MM.1S (cell line): ENCODE results near the gene ZBTB32.

Experiments used
- DNase-seq: peaks from one replicate; pipeline ENCODE4 v3.0.0-alpha.2; 2015
- H2AFZ ChIP-seq: fragments of 300-600 bp; sonication (generic); 2 replicates; pipeline ENCODE4 v1.6.0; 2016; ENCODE audit warnings: antibody characterized with exemption, low read length
- H3F3A ChIP-seq: fragments of 300-600 bp; sonication (generic); 2 replicates; pipeline ENCODE4 v1.6.1; 2016; ENCODE audit warnings: mild to moderate bottlenecking, antibody characterized with exemption, low read length, moderate library complexity, mixed read lengths; ENCODE audit not compliant: insufficient read depth
- H3K27ac ChIP-seq: fragments of 300-600 bp; sonication (generic); 2 replicates; pipeline ENCODE4 v1.5.1; 2016; ENCODE audit warnings: mild to moderate bottlenecking, low read length
- H3K27me3 ChIP-seq: fragments of 300-600 bp; sonication (generic); replicated peaks from 2 replicates; pipeline ENCODE4 v1.6.0; 2016; ENCODE audit warnings: low read length; ENCODE audit not compliant: insufficient read depth
- H3K36me3 ChIP-seq: fragments of 300-600 bp; sonication (generic); replicated peaks from 2 replicates; pipeline ENCODE4 v1.6.1; 2016; ENCODE audit warnings: mild to moderate bottlenecking, low read length, mixed read lengths; ENCODE audit not compliant: insufficient read depth
- H3K4me1 ChIP-seq: fragments of 300-600 bp; sonication (generic); 2 replicates; pipeline ENCODE4 v1.6.1; 2016; ENCODE audit warnings: low read length, mixed read lengths
- H3K4me2 ChIP-seq: fragments of 300-600 bp; sonication (generic); 2 replicates; pipeline ENCODE4 v1.6.0; 2016; ENCODE audit warnings: low read depth, low read length
- H3K4me3 ChIP-seq: fragments of 300-600 bp; sonication (generic); 2 replicates; pipeline ENCODE4 v1.5.1; 2016; ENCODE audit warnings: low read length, mixed read lengths
- H3K79me2 ChIP-seq: fragments of 300-600 bp; sonication (generic); 2 replicates; pipeline ENCODE4 v1.6.1; 2016; ENCODE audit warnings: mixed run types, low read length, mixed read lengths
- H3K9ac ChIP-seq: fragments of 300-600 bp; sonication (generic); 2 replicates; pipeline ENCODE4 v1.6.1; 2016; ENCODE audit warnings: low read length, mixed read lengths
- H3K9me2 ChIP-seq: fragments of 300-600 bp; sonication (generic); replicated peaks from 2 replicates; pipeline ENCODE4 v1.6.1; 2016; ENCODE audit warnings: mild to moderate bottlenecking, low read length, mixed read lengths; ENCODE audit not compliant: insufficient read depth
- H3K9me3 ChIP-seq: fragments of 300-600 bp; sonication (generic); replicated peaks from 2 replicates; pipeline ENCODE4 v1.6.1; 2016; ENCODE audit warnings: mild to moderate bottlenecking, low read length, mixed read lengths; ENCODE audit not compliant: insufficient read depth
- H4K20me1 ChIP-seq: fragments of 300-600 bp; sonication (generic); 2 replicates; pipeline ENCODE4 v1.6.1; 2016; ENCODE audit warnings: mild to moderate bottlenecking, low read length, moderate library complexity, mixed read lengths; ENCODE audit not compliant: insufficient read depth
- EZH2 ChIP-seq: fragments of 300-600 bp; sonication (generic); optimal IDR thresholded peaks from 2 replicates; pipeline ENCODE3; 2017; ENCODE audit warnings: low read depth, mild to moderate bottlenecking, antibody characterized with exemption, low read length, mixed read lengths
- EZH2phosphoT487 ChIP-seq: fragments of 300-600 bp; sonication (generic); IDR thresholded peaks from 2 replicates; pipeline ENCODE4 v1.6.1; 2018; ENCODE audit warnings: antibody characterized with exemption, low read length
- TF ChIP-seq, protein P1 (sequence below): fragments of 300-600 bp; sonication (generic); IDR thresholded peaks from 2 replicates; pipeline ENCODE4 v1.5.1; 2016; ENCODE audit warnings: antibody characterized with exemption, low read length, mixed read lengths

Gene ZBTB32

GRCh38 chr19:35760711-35761349 is 56.5 kb downstream of the ZBTB32 start:
- no peaks in the 10 kb centered on the region for H4K20me1 ChIP-seq
- H3F3A ChIP-seq, result peaks cover 4% of the 10 kb centered on the region; the same call in 1 of the 2 replicates
- no peak overlapping the region for H2AFZ ChIP-seq
- no peak for DNase-seq
- no peak overlapping the region for H3K4me3 ChIP-seq
- peaks cover 15% of the 10 kb centered on the region for H3K79me2 ChIP-seq
- no peaks in the 10 kb centered on the region for H3K9me3 ChIP-seq
- no peaks in the 10 kb centered on the region for H3K27me3 ChIP-seq
- no peak overlapping the region for H3K9ac ChIP-seq
- no peak overlapping the region for H3K27ac ChIP-seq
- H3K4me1 ChIP-seq, result peaks cover 12% of the 10 kb centered on the region; the same call in 1 of the 2 replicates
- TF ChIP-seq EZH2 (no peak), EZH2phosphoT487 (no peak)
- TF ChIP-seq, protein P1, sequence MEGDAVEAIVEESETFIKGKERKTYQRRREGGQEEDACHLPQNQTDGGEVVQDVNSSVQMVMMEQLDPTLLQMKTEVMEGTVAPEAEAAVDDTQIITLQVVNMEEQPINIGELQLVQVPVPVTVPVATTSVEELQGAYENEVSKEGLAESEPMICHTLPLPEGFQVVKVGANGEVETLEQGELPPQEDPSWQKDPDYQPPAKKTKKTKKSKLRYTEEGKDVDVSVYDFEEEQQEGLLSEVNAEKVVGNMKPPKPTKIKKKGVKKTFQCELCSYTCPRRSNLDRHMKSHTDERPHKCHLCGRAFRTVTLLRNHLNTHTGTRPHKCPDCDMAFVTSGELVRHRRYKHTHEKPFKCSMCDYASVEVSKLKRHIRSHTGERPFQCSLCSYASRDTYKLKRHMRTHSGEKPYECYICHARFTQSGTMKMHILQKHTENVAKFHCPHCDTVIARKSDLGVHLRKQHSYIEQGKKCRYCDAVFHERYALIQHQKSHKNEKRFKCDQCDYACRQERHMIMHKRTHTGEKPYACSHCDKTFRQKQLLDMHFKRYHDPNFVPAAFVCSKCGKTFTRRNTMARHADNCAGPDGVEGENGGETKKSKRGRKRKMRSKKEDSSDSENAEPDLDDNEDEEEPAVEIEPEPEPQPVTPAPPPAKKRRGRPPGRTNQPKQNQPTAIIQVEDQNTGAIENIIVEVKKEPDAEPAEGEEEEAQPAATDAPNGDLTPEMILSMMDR, result no peak
- no peaks in the 10 kb centered on the region for H3K9me2 ChIP-seq
- no peaks in the 10 kb centered on the region for H3K36me3 ChIP-seq
- no peak overlapping the region for H3K4me2 ChIP-seq

DNA sequence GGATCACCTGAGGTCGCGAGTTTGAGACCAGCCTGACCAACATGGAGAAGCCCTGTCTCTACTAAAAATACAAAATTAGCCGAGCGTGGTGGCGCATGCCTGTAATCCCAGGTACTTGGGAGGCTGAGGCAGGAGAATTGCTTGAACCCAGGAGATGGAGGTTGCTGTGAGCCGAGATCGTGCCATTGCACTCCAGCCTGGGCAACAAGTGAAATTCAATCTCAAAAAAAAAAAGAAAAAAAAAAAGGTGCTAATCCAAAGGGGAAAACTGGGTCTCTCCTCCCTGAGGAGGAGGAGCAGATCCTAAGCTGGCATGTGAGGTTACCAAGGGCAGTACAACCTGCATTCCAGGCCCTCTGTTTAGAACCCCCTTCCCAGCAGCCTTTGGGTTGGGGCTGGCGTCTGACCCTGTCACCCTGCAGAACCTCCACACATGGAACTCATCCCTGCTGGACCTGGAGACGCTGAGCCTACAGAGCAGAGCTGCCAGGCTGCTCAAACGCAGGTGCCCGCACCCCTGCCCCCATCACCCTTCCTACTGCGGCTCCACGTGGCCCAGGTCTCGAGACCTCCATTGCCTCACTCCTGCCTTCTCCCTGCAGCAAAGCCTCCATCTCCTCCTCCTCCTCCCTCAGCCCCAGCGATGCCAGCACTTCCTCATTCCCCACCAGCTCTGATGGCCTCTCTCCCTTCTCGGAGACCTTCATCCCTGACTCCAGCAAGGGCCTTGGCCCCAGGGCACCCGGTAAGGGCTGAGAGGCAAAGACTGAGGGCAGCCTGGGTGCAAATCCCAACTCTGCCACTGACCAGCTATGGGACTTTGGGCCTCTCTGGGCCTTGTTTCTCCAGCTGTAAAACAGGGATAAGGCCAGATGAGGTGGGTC is 60.3 kb downstream of the ZBTB32 start:
- Histone ChIP-seq H3K36me3 (no peaks in the 10 kb centered on the region), H3K9ac (no peak overlapping the region), H2AFZ (no peak overlapping the region), H3K27me3 (no peaks in the 10 kb centered on the region), H3K79me2 (peaks cover 2% of the 10 kb centered on the region), H3K4me1 (no peaks in the 10 kb centered on the region), H3K4me2 (no peak overlapping the region), H3K9me2 (no peaks in the 10 kb centered on the region), H3K9me3 (no peaks in the 10 kb centered on the region), H4K20me1 (no peaks in the 10 kb centered on the region), H3K4me3 (no peak overlapping the region), H3K27ac (no peak overlapping the region), H3F3A (no peaks in the 10 kb centered on the region)
- TF ChIP-seq, protein P1, result no peak
- TF ChIP-seq EZH2phosphoT487 (no peak), EZH2 (no peak)
- DNase-seq, result no peak
